Measurements from ENCODE around the gene SF1.

SF1 gene

GRCh38 chr11:64800303-64801157 is 22.2 kb upstream of the SF1 start:
- DNase-seq (ENCODE audit: low read depth) = no peak
- no peak overlapping the region for H3K4me3 ChIP-seq (ENCODE audit: low read length)
- no peak for TF ChIP-seq CTCF (conservative IDR thresholded peaks at IDR 0.05; ENCODE audit: low read length)

- no peak for DNase-seq (ENCODE audit: low read depth)
- TF ChIP-seq CTCF (conservative IDR thresholded peaks at IDR 0.05; ENCODE audit: low read length) = no peak
- no peak overlapping the region for H3K4me3 ChIP-seq (ENCODE audit: low read length)
Measured at GRCh38 chr11:64799623-64800302, 21.4 kb upstream of the SF1 start.

- no peak for TF ChIP-seq CTCF (conservative IDR thresholded peaks at IDR 0.05; ENCODE audit: low read length)
- DNase-seq (ENCODE audit: low read depth) = no peak
- H3K4me3 ChIP-seq (ENCODE audit: low read length) = no peak overlapping the region
Measured at GRCh38 chr11:64799256-64799622, 20.9 kb upstream of the SF1 start.

- no peak for DNase-seq (ENCODE audit: low read depth)
- H3K4me3 ChIP-seq (ENCODE audit: low read length) = no peak overlapping the region
- no peak for TF ChIP-seq CTCF (conservative IDR thresholded peaks at IDR 0.05; ENCODE audit: low read length)
Measured at GRCh38 chr11:64796757-64797541, 18.6 kb upstream of the SF1 start.

GRCh38 chr11:64796047-64796756 is 17.9 kb upstream of the SF1 start:
- H3K4me3 ChIP-seq (ENCODE audit: low read length) = no peak overlapping the region
- no peak for DNase-seq (ENCODE audit: low read depth)
- TF ChIP-seq CTCF (conservative IDR thresholded peaks at IDR 0.05; ENCODE audit: low read length) = no peak

GRCh38 chr11:64794526-64794925 is 16.2 kb upstream of the SF1 start:
- DNase-seq (ENCODE audit: low read depth) = no peak
- no peak overlapping the region for H3K4me3 ChIP-seq (ENCODE audit: low read length)
- no peak for TF ChIP-seq CTCF (conservative IDR thresholded peaks at IDR 0.05; ENCODE audit: low read length)
